ENCODE results near the gene PKIG. TPM values are rescaled to one million over a fixed set of nuclear protein-coding genes. Genes with fewer than 3 reads are reported as not detected.

The PKIG gene
- total RNA-seq, 2 donors from 2014 or later, result 60.9 to 81.1 TPM

- intact Hi-C loops (cut with DNase I), result no loop called here
- Histone ChIP-seq H3K36me3 (no peaks in the 10 kb centered on the region), H3K27me3 (replicated peaks; ENCODE audit: insufficient read depth) (no peaks in the 10 kb centered on the region), H3K4me1 (replicated peaks) (no peaks in the 10 kb centered on the region), H3K27ac (no peak overlapping the region), H3K4me3 (no peak overlapping the region), H3K9me3 (no peaks in the 10 kb centered on the region)
- no peak for DNase-seq (ENCODE audit: low spot score)
- TF ChIP-seq, protein P1, sequence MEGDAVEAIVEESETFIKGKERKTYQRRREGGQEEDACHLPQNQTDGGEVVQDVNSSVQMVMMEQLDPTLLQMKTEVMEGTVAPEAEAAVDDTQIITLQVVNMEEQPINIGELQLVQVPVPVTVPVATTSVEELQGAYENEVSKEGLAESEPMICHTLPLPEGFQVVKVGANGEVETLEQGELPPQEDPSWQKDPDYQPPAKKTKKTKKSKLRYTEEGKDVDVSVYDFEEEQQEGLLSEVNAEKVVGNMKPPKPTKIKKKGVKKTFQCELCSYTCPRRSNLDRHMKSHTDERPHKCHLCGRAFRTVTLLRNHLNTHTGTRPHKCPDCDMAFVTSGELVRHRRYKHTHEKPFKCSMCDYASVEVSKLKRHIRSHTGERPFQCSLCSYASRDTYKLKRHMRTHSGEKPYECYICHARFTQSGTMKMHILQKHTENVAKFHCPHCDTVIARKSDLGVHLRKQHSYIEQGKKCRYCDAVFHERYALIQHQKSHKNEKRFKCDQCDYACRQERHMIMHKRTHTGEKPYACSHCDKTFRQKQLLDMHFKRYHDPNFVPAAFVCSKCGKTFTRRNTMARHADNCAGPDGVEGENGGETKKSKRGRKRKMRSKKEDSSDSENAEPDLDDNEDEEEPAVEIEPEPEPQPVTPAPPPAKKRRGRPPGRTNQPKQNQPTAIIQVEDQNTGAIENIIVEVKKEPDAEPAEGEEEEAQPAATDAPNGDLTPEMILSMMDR (IDR thresholded peaks at IDR 0.05), result no peak
- no peak for TF ChIP-seq POLR2A (IDR thresholded peaks at IDR 0.05)
- no peak for TF ChIP-seq POLR2AphosphoS5 (IDR thresholded peaks at IDR 0.05)
- WGBS, result 52% methylated on average over 3 of the region's 3 CpGs
These were observed 74.1 kb downstream of the PKIG start for GRCh38 chr20:44656448-44656847.

DNA sequence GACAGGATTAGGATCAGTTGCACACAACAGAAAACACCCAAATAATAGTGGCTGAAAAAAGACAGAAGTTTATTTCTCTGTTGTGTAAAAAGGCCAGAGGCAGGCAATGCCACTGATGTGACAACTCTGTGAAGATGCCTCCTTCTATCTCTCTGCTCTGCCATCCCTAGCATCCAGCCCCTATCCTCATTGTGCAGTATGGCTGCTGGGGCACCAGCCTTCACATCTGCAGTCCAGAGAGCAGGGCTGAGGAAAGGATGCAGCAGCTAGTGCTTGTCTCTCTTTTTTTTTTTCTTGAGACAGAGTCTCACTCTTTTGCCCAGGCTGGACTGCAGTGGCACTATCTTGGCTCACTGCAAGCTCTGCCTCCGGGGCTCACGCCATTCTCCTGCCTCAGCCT is 75.5 kb downstream of the PKIG start:
- intact Hi-C loops (cut with DNase I), result no loop called here
- DNase-seq (ENCODE audit: low spot score), result no peak

DNA sequence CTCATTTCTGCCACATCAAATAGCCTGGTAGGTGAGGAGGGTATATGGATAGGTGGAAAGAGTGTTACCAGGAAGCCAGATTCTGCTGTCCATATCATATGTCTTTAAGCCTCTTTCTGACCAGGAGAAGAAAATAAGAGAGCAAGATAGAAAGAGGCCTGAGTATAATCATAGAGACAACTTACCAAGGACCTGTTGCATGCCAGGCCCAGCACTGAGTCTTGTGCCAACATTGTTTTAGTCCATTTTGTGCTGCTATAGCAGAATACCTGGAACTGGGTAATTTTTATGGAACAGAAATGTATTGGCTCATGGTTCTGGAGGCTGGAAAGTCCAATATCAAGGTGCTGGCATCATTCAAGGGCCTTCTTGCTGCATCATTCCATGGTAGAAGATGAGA is 76.4 kb downstream of the PKIG start:
- Histone ChIP-seq H3K27ac (no peak overlapping the region), H3K36me3 (no peaks in the 10 kb centered on the region), H3K4me1 (replicated peaks) (no peaks in the 10 kb centered on the region), H3K4me3 (no peak overlapping the region), H3K27me3 (replicated peaks; ENCODE audit: insufficient read depth) (no peaks in the 10 kb centered on the region), H3K9me3 (no peaks in the 10 kb centered on the region)
- no peak for DNase-seq (ENCODE audit: low spot score)
- TF ChIP-seq POLR2AphosphoS5 (IDR thresholded peaks at IDR 0.05) (no peak), POLR2A (IDR thresholded peaks at IDR 0.05) (no peak)
- TF ChIP-seq, protein P1 (IDR thresholded peaks at IDR 0.05), result no peak
- intact Hi-C loops (cut with DNase I), result no loop called here

More for the DNA sequence above, 75.5 kb downstream of the PKIG start:
- TF ChIP-seq, protein P1 (IDR thresholded peaks at IDR 0.05), result no peak
- TF ChIP-seq POLR2AphosphoS5 (IDR thresholded peaks at IDR 0.05), result no peak
- no peak for TF ChIP-seq POLR2A (IDR thresholded peaks at IDR 0.05)
- no peaks in the 10 kb centered on the region for H3K27me3 ChIP-seq (replicated peaks; ENCODE audit: insufficient read depth)
- WGBS, result 91% methylated on average over 2 of the region's 2 CpGs
- H3K36me3 ChIP-seq, result no peaks in the 10 kb centered on the region
- no peaks in the 10 kb centered on the region for H3K9me3 ChIP-seq
- no peaks in the 10 kb centered on the region for H3K4me1 ChIP-seq (replicated peaks)
- H3K27ac ChIP-seq, result no peak overlapping the region
- no peak overlapping the region for H3K4me3 ChIP-seq

DNA sequence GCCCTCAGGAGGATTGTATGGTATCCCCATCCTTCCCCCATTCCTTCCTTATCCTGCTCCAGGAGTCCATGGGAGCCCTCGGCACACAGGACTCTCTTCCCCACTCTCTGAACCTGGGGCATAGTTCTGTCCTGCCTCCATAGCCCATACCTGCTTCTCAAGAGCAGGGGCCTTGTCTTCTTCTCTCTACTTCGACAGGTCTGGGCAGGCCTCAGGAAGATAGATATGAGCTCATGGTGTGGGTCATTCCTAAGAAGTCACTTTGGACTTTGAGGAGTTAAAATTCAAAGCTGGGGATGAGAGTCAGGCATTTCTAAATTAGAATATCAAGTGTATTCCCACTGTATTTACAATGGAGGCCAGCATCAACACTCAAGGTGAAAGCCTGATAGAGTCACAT is 77.6 kb downstream of the PKIG start:
- no peaks in the 10 kb centered on the region for H3K27me3 ChIP-seq (replicated peaks; ENCODE audit: insufficient read depth)
- no peaks in the 10 kb centered on the region for H3K4me1 ChIP-seq (replicated peaks)
- TF ChIP-seq POLR2A (IDR thresholded peaks at IDR 0.05), result no peak
- no peak for TF ChIP-seq POLR2AphosphoS5 (IDR thresholded peaks at IDR 0.05)
- TF ChIP-seq, protein P1 (IDR thresholded peaks at IDR 0.05), result no peak
- H3K9me3 ChIP-seq, result no peaks in the 10 kb centered on the region
- H3K36me3 ChIP-seq, result no peaks in the 10 kb centered on the region
- H3K27ac ChIP-seq, result no peak overlapping the region
- H3K4me3 ChIP-seq, result no peak overlapping the region
- 88% methylated on average over 2 of the region's 2 CpGs for WGBS
- no peak for DNase-seq (ENCODE audit: low spot score)
- intact Hi-C loops (cut with DNase I), result no loop called here

GRCh38 chr20:44660581-44660980 is 78.2 kb downstream of the PKIG start:
- no peak for DNase-seq (ENCODE audit: low spot score)
- H3K9me3 ChIP-seq, result no peaks in the 10 kb centered on the region
- intact Hi-C loops (cut with DNase I), result no loop called here
- TF ChIP-seq POLR2A (IDR thresholded peaks at IDR 0.05), result no peak
- TF ChIP-seq, protein P1 (IDR thresholded peaks at IDR 0.05), result no peak
- no peak for TF ChIP-seq POLR2AphosphoS5 (IDR thresholded peaks at IDR 0.05)
- H3K36me3 ChIP-seq, result no peaks in the 10 kb centered on the region
- no peaks in the 10 kb centered on the region for H3K27me3 ChIP-seq (replicated peaks; ENCODE audit: insufficient read depth)
- 76% methylated on average over 5 of the region's 5 CpGs for WGBS
- H3K4me1 ChIP-seq (replicated peaks), result no peaks in the 10 kb centered on the region
- no peak overlapping the region for H3K27ac ChIP-seq
- no peak overlapping the region for H3K4me3 ChIP-seq
